ENCODE measurements around the gene LY86.
"Not testable (repeated sequence)": the region's sequence is repeated elsewhere in the genome, so short reads cannot be mapped to it uniquely, and the experiment has no call there.

Gene LY86

GRCh38 chr6:6655805-6656251 is 67.3 kb downstream of the LY86 start:
- no peak for DNase-seq

- no peak for DNase-seq
Observed at GRCh38 chr6:6656287-6656686, 67.8 kb downstream of the LY86 start.

GRCh38 chr6:6657085-6657819 is 68.7 kb downstream of the LY86 start:
- DNase-seq = no peak

DNA sequence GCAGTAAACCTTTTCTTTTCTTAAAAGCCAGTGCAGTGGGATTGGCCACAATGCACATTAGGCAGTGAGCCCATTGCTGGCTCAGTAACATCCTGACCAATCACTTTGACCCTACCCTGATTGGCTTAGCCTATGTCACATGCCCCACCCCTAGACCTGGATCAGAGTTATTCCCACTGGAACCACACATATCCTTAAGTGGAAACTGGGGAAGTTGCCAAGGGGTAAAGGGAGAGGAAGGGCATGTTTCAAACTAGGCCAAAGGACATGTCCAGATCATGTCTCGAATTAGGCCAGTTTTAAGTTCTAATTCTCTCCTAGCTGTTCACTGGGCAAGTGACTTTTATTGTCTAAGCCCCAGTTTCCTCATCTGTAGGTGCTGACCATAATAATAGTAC is 69.3 kb downstream of the LY86 start:
- DNase-seq = no peak

- peak; percentile 95 for DNase-seq
Observed at GRCh38 chr6:6659600-6660327, 71.2 kb downstream of the LY86 start.

DNA sequence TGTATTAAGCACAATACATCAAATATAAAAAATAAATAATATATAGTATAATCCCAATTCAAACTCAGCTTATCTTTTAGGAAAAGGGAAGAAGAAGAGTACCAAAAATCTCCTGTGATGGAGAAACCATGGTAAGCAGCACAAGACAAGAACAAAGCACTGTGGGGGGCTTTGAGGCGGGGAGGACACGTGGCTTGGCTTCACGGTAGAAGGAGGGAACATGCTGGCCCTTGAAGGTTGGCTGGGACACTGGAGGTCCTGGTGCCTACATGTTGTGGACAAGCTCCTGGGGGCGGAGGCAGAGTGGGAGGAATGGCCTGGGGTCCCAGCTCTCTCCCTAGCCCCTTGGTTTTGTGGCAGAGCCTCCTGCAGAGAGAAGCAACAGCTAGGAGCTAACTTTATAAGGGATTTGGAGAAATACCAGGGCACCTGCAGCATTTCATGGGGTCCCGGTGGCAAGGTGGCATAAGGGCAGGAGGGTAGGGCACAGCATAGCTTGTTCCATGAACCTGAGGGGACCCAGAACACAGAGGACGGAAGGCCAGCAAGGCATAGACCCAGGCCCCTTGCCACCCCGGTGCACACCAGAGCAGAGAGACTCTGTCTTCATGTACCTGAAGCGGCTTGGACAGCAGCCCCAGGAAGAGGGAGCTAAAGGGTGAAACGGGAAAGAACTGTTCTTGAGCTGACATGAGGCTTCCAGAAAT is 72.0 kb downstream of the LY86 start:
- no peak for DNase-seq

GRCh38 chr6:6661191-6661590 is 72.7 kb downstream of the LY86 start:
- DNase-seq = no peak

DNA sequence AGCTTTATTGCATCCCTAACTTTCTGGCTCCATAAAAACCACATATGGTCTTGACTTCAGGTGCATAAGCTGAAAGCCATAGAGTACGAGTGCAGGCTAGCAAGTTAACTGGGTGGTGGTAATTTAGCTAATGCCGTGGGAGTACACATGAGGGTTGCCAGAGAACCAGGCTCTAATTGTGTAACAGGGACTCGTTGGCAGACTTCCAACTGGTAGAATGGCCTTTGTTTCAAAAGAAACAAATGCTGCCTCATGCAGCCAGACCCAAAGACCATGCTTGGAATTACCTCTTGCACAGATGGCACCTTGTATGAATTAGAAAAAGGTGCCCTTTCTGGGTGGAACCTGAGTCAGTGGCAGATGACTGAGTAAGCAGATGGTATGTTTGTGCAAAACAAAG is 73.2 kb downstream of the LY86 start:
- peak; percentile 91 for DNase-seq

DNA sequence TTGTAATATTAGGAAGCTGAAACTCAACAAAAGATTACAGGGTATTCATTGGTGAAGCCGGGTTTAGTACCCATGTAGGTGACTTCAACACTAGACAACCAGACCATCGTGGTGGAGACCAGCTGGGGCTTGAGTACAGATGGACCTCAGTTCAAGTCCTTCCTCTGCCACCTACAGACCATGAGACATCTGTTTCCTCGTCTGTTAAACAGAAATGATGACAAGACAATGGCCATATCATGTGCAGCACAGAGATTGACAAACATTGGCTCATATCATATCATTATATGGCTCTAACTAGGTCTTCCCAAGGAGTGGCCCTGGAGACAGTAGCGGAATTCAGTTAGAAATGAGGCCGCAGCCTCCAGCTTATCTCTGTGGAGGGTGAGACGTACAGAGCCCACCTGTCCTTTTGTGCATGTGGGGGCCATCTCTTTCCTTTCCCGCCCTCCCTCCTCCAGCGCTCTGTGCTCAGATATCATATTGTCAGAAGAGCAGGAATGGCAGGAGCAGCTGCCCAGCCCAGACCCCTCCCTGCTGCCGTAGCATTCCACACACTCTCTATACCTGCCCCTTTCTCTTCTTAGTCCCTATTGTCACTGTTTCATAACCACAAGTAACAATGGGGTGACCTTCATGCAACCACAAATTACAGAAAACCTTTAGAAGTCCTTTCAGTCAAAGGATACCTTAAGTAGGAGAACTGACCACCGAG is 75.1 kb downstream of the LY86 start:
- DNase-seq = no peak

GRCh38 chr6:6665555-6666243 is 77.2 kb downstream of the LY86 start:
- peak; percentile 31 for DNase-seq

DNA sequence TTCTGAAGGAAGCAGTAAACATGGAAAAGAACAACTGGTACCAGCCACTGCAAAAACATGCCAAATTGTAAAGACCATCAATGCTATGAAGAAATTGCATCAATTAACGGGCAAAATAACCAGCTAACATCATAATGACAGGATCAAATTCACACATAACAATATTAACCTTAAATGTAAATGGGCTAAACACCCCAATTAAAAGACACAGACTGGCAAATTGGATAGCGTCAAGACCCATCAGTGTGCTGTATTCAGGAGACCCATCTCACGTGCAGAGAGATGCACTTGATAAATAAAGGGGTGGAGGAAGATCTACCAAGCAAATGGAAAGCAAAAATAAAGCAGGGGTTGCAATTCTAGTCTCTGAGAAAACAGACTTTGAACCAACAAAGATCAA is 81.6 kb downstream of the LY86 start:
- DNase-seq = not testable (repeated sequence)

GRCh38 chr6:6674872-6675271 is 86.4 kb downstream of the LY86 start:
- no peak for DNase-seq

DNA sequence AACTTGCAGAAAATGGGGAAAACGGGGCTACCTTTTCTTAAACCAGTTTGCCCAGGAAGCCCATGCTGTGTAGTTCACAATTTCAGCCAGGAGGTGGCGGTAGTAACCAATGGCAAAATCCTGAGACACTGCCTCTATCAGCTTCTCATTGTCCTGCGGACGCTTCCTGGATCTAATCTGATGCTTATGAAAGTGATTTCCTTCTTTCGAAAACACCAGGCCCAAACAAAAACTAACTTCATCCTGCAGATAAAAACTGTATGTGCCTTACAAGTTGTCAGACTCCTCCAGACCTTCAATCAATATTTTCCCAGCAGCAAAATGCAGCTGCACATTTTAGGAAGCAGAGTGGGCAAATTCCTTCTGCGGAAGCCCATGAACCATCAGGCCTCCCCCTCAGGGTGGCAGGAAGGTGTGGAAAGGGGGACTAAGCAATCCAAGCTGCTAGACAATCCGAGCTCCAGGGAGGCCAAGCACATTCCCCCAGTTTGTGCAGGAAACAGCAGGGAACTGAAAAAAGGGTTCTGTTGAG is 88.5 kb downstream of the LY86 start:
- DNase-seq = peak; percentile 82

GRCh38 chr6:6678185-6678671 is 89.7 kb downstream of the LY86 start:
- DNase-seq = no peak

DNA sequence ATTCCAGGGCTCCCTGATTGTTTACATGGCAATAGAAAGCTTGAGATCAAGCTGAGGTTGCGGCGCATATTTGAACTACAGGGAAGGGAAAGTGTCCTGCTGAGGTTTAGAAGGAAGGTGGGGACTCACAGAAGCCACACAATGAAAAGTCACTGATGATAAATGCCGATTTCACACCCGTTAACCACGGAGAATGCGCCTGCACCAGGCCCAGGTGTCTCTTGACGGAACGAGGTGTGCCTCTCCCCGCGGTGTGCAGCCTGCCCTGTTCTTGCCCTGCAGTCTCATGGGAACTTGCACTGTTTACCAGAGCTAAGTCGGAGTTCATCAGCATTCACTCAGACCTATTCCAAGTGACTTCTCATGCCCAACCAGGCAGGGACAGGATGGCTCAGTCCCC is 90.3 kb downstream of the LY86 start:
- DNase-seq = no peak

DNA sequence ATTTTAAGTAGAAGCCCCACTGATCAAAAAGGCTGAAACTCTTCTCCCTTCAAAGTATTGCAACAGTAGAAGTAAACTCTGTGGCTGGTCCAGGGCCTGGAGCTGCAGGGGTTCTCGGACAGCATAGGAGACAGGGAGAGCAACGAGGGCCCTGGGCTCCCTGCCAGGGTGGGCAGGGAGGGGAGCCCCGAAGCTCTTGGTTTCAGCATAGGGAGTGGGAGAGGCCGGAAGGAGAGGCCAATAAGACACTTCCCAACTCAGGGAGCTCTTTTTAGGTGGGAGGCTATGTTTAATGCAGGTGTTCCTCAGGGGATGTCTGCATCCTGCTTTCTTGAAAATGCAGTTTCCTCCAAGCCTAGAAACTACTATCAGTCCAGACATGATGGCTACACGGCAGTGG is 91.1 kb downstream of the LY86 start:
- DNase-seq = no peak

DNA sequence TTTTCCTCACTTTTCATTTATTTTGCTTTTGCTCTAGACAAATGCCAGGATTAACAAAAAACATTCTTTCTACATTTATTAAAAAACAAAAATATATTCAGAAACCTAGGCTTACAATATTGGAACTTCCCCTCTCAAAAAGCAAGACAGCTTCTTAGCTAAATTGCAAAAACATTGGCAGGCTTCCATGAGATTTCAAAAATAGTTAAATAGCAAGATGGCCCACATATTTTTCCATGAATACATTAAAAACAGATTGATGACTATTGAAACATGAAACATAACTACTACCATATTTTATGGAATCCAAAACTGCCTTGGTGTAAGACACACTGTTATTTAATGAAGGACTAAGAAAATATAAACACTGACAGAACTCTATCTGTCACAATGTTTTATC is 92.0 kb downstream of the LY86 start:
- no peak for DNase-seq

GRCh38 chr6:6681075-6681849 is 92.7 kb downstream of the LY86 start:
- no peak for DNase-seq

DNA sequence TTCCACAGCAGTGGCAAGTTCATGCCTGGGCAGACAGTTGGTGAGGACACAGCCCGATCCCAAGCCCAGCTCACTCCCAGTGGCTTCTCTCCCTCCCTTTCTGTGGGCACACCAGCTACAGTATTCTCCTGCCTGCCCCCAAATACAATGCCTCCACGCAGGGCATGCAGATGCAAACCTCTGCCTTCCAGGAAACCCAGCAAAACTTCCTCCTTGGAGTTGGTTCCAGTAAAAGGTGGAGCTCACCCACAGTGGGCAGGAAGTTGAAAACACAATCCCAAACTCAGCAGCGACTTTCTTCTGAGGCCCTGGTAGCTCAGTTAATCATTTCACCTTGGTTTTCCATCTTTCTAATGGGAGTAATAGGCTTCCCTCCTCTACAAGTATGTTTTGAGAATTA is 93.7 kb downstream of the LY86 start:
- no peak for DNase-seq

- no peak for DNase-seq
Observed at GRCh38 chr6:6683969-6684833, 95.7 kb downstream of the LY86 start.

Measured in MV-4-11 (cell line).